Skin of body (tissue), 2 donors: ENCODE results near the gene EYA2. TPM values are rescaled to one million over a fixed set of nuclear protein-coding genes. Genes with fewer than 3 reads are reported as not detected.

Source experiments
- DNase-seq: peaks from one replicate; lab custom pipeline; 2025; lab: John Stamatoyannopoulos, UW
- total RNA-seq: library from RNA; depleted of rRNA; stranded (reverse); fragments of >200 nt; gene quantifications from one replicate; pipeline ENCODE4 v1.2.3, GENCODE V29; 2014

The EYA2 gene
- total RNA-seq, 1 donor from 2014 or later, result 0.59 TPM

DNA sequence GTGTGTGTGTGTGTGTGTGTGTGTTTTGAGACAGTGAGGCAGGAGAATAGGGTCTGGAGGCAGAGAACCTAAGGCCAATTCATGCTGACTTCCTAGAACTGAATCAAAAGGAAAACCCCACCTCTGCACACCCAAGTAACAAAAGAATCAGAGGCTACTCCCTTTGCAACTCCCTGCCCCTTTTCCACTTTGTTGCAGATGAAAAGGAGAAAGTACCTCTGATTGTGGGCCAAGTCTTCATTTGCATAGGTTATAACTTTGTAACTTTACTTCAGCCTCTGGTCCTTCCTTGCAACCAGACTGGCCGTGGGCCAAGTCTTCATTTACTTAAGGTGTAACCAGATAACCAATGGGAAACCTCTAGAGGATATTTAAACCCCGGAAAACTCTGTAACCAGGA lies 168.8 kb downstream of the EYA2 start:
- no peak for DNase-seq

- no peak for DNase-seq
Measured at GRCh38 chr20:47063808-47064207, 169.2 kb downstream of the EYA2 start.

DNA sequence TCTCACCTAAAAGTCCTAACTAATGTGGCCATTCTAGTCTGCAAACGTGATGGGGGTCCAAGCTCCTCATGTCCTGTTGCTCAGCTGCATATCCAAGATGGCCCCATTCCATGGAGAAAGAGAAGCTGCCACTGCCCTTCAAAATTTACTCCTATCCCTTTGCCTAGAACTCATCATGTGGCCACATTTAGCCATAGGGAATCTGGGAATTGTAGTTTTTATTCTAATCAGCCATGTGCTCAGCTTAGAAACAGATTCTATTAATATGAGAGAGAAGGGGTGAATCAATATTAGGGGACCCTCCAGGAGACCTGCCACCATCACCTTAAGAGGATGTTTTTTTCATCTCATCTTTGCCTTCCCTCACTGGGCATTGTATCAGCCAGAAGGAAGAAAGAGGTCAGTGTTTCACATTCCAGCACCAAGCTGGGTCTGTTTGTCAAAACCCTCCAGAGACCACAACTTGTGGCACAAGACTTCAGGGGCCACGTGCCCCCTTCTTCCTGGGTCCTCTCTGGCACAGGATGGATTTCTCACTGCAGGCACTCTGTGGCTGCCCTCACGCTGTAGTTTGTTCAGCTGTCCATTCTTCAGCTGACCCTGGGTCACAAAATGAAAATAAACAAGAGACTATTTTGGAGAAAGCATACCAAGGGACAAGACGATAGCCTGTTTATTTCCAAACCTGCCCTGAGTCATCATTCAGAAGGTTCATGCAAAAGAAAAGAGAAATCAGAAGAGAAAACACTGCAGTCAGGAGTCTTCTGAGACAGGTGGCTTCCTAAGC lies 172.0 kb downstream of the EYA2 start:
- DNase-seq, result no peak

- DNase-seq, result no peak
Measured at GRCh38 chr20:47067776-47068175, 173.1 kb downstream of the EYA2 start.

- DNase-seq, result no peak
Measured at GRCh38 chr20:47070176-47070575, 175.5 kb downstream of the EYA2 start.

GRCh38 chr20:47071646-47072185 lies 177.1 kb downstream of the EYA2 start:
- DNase-seq, result no peak

- DNase-seq, result no peak
Measured at GRCh38 chr20:47073766-47074475, 179.3 kb downstream of the EYA2 start.

- DNase-seq, result no peak
Measured at GRCh38 chr20:47075263-47075662, 180.6 kb downstream of the EYA2 start.

DNA sequence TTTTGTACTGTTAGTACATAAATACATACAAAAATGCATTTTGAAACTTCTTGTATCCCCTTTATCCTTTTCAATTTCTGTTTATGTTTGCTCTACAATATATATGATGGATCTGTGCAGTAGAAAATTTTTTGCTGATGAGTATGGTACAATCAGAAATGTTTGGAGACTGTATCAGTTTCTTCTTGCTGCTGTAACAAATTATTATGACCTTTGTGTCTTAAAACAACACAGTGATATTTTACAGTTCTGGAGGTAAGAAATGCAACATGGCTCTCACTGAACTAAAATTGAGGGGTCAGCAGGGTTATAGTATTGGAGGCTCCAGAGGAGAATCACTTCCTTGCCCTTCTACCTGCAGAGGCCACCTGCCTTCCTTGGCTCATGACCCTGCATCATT lies 184.4 kb downstream of the EYA2 start:
- no peak for DNase-seq

GRCh38 chr20:47080365-47080764 lies 185.7 kb downstream of the EYA2 start:
- DNase-seq, result no peak

- no peak for DNase-seq
Measured at GRCh38 chr20:47086316-47086715, 191.7 kb downstream of the EYA2 start.

DNA sequence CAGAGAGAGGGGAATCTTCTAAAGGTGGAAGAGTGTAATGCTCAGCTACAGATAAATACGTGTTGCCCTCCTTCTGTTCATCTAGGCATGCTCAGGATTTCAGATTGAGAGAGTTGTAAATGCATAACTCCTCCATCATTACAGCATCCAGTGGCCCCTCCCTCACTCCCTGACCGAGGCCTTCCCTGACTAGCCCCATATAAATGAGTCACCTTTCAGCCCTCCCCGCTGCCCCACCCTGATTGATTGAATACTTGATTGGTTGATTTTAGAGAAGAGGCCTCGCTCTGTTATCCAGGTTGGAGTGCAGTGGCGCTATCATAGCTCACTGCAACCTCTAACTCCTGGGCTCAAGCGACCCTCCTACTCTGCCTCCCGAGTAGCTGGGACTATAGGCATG lies 193.7 kb downstream of the EYA2 start:
- no peak for DNase-seq

GRCh38 chr20:47089151-47089550 lies 194.5 kb downstream of the EYA2 start:
- no peak for DNase-seq

DNA sequence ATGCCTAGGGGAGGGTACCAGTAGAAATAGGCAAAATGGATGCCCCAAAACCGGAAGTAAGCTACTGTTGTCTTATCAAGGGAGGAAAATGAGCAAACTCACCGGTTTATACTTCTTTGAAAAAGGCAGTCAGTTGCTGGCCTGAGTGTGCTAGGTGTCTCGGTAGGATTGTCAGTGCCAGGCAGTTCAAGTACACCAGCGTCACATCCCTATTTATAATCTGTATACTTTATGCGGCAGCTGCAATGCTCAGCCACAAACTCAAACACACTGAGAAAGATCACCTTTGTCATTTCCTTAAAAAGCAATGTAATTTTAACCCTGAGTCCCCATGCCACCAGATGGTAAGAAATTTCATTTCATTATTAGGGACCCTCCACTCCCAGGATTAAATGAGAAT lies 196.2 kb downstream of the EYA2 start:
- DNase-seq, result no peak

DNA sequence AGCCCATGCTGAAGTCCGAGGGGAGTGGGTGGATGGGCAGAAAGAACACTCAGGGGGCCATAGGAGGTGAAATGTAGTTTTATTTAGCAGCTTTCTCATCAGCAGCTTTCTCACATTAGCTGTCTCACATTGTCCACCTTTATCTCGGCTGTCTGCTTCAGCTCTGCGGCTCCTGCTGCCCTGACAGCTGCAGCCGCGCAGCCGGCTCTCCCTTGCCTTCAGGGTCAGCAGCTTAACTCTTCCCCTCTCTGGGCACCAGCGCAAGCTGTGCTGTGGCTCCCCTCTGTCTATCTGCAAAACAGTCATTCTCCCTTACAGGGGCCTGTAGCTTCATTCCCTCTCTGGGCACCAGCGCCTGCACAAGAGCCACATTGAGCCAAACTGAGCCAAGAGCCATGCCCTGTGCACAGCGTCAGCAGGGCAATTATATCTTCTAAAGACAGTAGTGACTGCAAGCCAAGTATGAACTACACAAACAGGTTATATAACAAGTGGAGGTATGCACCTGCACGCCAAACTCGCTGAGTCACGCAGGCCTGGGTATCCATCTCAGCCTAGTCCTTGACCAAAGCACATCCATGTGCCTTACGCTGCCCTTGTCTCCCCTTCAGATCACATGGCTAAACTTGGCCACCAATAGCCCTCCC lies 198.8 kb downstream of the EYA2 start:
- no peak for DNase-seq

GRCh38 chr20:47095690-47096089 lies 201.0 kb downstream of the EYA2 start:
- DNase-seq, result no peak

DNA sequence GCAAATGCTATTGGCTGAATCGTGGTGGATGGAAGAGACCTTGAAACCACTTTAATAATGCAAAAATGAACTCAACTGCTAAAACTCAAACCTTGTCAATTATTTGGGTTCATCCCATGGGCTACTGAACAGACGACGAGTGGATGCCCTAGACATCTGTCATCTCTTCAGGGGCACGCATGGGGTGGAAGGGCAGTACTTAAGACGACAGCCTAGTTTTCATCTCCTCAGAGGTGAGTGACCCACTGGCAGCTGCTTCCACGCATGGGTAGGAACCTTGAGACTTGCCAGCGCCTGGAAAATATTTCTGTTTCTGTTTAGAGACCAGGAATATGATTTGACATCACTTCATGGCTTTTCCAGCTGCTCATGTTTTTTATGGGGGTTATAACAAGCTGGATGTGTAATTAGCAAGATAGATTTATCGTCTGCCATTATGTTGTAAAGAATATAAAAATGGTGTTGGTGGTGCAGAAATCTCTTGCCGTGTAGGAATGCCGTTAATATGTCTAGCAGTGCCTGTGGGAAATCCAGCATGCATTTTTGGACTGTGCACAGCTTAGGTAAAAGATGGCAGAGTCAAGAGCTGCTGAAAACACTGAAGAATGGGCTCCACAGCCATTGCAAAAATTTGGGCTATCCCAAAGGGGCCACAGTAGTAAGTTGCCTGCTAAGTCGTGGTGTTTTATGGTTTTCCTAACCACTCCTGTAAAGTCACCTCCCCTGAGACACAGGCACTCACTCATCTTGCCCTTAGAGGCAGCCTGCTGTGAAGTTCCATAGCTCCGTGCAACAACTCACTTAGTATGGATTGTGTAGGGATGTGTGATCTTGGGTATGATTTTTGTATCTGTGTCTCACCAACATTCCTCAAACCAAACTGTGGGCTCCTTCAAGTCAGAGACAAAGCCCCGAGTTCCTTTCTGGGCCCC lies 203.3 kb downstream of the EYA2 start:
- DNase-seq, result no peak

- no peak for DNase-seq
Measured at GRCh38 chr20:47099093-47099492, 204.4 kb downstream of the EYA2 start.

DNA sequence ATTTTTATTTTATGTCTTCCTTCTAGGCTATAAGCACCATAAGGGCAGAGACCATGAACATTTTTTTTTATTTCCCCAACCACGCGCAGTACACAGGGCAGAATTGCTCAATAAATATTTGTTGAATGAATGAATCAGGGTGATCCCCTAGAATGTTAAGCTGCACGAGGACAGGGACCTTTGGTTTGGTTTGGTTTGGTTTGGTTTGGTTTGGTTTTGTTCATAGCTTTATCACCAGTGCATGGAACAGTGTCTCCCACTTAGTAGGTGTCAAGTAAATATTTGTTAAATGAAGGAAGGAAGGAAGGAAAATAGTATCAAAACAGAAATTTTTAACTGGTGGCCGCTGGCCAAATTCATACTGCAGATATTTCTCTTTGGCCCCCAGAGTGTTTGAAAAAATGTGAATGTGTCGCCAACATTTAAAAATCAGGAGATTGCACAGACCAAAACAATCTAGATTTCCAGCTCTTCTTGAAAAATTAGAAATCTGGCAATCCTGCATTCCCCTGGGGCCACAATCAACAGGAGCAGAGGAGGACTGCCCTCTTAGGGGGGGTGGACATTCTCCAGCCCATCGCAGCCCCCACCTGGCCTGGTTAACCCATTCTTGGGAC lies 205.3 kb downstream of the EYA2 start:
- DNase-seq, result no peak

DNA sequence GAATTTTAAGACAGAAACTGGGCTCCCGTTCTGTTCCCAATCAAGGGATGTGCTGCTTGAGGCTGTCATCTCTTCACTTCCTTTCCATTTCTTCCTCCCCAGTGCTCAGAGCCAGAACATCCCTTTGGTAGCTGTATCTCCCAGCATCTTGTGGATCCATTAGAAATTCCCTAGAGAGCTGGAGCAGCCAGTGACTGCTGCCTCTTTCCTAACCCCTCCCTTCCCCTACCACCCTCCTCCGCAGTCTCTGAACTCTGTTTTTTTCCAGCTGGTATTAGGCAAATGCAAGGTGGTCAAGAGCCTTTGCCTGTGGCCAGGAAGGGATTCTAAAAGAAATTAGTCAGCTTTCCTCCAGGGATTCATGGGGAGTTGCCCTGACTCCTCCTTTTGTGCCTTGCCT lies 208.0 kb downstream of the EYA2 start:
- no peak for DNase-seq

- DNase-seq, result no peak
Measured at GRCh38 chr20:47106786-47107185, 212.1 kb downstream of the EYA2 start.
